Activated CD4-positive, alpha-beta memory T cell treated with anti-CD3 and anti-CD28 coated beads for 36 hours (primary cell): Measurements from ENCODE around the gene SGSM2. TPM values are rescaled to one million over a fixed set of nuclear protein-coding genes. Genes with fewer than 3 reads are reported as not detected.
A peak's percentile ranks its signal among the peaks of the same experiment; 100 is the strongest.

Experiments used
- CTCF ChIA-PET: fragments of 350-600 bp; sonication (Branson Sonifier 250); formaldehyde crosslinking; loops from one replicate; lab custom pipeline; 2021; ENCODE audit warnings: antibody characterized with exemption, inconsistent platforms; lab: Charles Lee
- POLR2A ChIA-PET: fragments of 350-600 bp; sonication (Branson Sonifier 250); formaldehyde crosslinking; loops from one replicate; lab custom pipeline; 2021; ENCODE audit warnings: antibody characterized with exemption; lab: Charles Lee
- DNase-seq: peaks from one replicate; pipeline ENCODE4 v3.0.0-alpha.2; 2020
- H3K27ac Mint-ChIP-seq: one replicate; pipeline ENCODE4 v1.8.0; 2021; ENCODE audit warnings: mixed read lengths
- H3K27me3 Mint-ChIP-seq: one replicate; pipeline ENCODE4 v1.8.0; 2021; ENCODE audit warnings: mixed read lengths
- H3K36me3 Mint-ChIP-seq: one replicate; pipeline ENCODE4 v1.8.0; 2021; ENCODE audit warnings: mixed read lengths
- H3K4me1 Mint-ChIP-seq: one replicate; pipeline ENCODE4 v1.8.0; 2021; ENCODE audit warnings: low read depth, mixed read lengths
- H3K4me3 Mint-ChIP-seq: one replicate; pipeline ENCODE4 v1.8.0; 2021; ENCODE audit warnings: mild to moderate bottlenecking, mixed read lengths
- H3K9me3 Mint-ChIP-seq: one replicate; pipeline ENCODE4 v1.8.0; 2021; ENCODE audit warnings: mixed read lengths
- intact Hi-C: fragments of 100-400 bp; cut with micrococcal nuclease; formaldehyde crosslinking; loops from one replicate; pipeline ENCODE4 v1.15.1; 2023
- total RNA-seq, 2 experiments: library from RNA; stranded (reverse); gene quantifications; one replicate each; pipeline ENCODE4 v1.2.3, GENCODE V29; 2021

Gene SGSM2
- total RNA-seq, 2 experiments from 2014 or later, result 32.7 to 33.4 TPM

DNA sequence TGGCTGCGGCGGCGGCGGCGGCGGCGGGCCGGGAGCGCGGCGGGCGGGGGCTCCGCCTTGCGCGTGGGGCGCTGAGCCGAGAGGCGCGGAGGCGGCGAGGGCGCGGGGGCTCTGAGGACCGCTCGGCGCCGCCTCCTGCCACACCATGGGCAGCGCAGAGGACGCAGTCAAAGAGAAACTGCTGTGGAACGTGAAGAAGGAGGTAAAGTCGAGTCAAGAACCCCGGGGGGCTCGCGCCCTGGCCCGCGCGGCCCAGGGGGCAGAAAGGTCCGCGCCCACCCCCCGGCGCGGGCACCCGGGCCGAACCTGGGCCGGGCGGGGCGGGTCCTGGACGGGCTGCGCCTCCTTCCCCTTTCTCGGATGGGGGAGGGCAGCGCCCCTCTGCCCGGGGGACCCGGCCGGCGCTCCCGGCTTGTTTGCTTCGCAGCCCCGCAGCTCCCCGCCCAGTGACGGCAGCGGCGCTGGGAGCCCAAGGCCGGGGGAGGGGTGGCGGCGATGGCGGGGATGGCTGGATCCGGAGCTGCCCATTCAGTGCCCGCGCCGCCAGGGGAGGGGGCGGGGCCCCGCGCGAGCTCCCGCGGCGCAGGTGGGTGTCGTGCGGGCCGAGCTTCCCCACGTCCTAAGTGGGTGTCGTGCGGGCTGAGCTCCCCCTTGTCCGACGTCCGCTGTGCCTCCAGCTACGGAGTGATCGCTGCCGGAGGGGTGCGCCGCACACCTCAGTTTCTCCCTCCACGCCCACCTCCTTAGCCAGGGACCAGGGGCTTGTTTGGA, 428 bp downstream of the SGSM2 start:
- Mint-ChIP-seq H3K4me3 (peak overlapping the region; percentile 100), H3K27me3 (no peaks in the 10 kb centered on the region), H3K4me1 (peaks cover 14% of the 10 kb centered on the region), H3K36me3 (peaks cover 11% of the 10 kb centered on the region), H3K27ac (no peak overlapping the region), H3K9me3 (no peaks in the 10 kb centered on the region)
- ChIA-PET POLR2A (interaction anchor here (0.9 to 3.1 kb wide), 4 partner anchors 10 to 62 kb away, joined by 3 to 24 read pairs (median 8); partner anchors contain the start of genes SMG6 and SRR), CTCF (interaction anchor here (0.8 to 2.6 kb wide), 10 partner anchors 14 to 689 kb away, joined by 3 to 8 read pairs (median 3); no protein-coding TSS in a partner anchor)
- peak; percentile 69 for DNase-seq
- intact Hi-C loops, result loop anchor here (2.0 to 5.0 kb wide), 4 partner anchors 33 to 285 kb away; partner anchors contain the start of gene MNT

DNA sequence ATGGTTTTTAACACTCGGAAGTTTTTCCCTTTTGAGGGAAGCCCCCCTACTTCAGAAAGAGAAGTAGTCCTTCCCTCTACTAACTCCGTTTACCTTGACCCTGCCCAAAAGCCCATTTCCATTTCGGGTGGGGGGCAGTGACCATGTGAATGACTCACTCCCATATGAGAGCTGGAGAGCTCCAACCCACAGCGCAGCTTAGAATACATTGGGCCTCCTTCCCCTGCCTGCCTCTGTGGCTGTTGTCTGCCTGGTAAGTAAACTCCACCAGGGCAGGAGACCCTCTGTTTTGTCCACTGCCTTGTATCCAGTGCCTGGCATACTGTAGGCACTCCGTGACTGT, 985 bp downstream of the SGSM2 start:
- Mint-ChIP-seq H3K9me3 (no peaks in the 10 kb centered on the region), H3K4me3 (peak overlapping the region; percentile 72), H3K4me1 (peaks cover 18% of the 10 kb centered on the region), H3K36me3 (peaks cover 11% of the 10 kb centered on the region), H3K27me3 (no peaks in the 10 kb centered on the region), H3K27ac (no peak overlapping the region)
- ChIA-PET POLR2A (no interaction called here), CTCF (interaction anchor here (0.8 to 2.6 kb wide), 9 partner anchors 14 to 689 kb away, joined by 3 to 8 read pairs (median 3); no protein-coding TSS in a partner anchor)
- intact Hi-C loops, result loop anchor here (5.0 kb wide), 2 partner anchors 54 to 286 kb away; no protein-coding TSS in a partner anchor
- DNase-seq, result no peak

- DNase-seq, result peak; percentile 77
- Mint-ChIP-seq H3K27ac (peak overlapping the region; percentile 11), H3K36me3 (no peaks in the 10 kb centered on the region), H3K4me1 (peaks cover 10% of the 10 kb centered on the region), H3K4me3 (no peak overlapping the region), H3K9me3 (no peaks in the 10 kb centered on the region), H3K27me3 (no peaks in the 10 kb centered on the region)
- intact Hi-C loops, result no loop called here
- ChIA-PET CTCF (no interaction called here), POLR2A (no interaction called here)
Observed at GRCh38 chr17:2343421-2343820, 6.1 kb downstream of the SGSM2 start.

GRCh38 chr17:2344528-2344927, 7.2 kb downstream of the SGSM2 start:
- no peaks in the 10 kb centered on the region for H3K36me3 Mint-ChIP-seq
- H3K4me3 Mint-ChIP-seq, result no peak overlapping the region
- no peaks in the 10 kb centered on the region for H3K27me3 Mint-ChIP-seq
- ChIA-PET CTCF (no interaction called here), POLR2A (no interaction called here)
- intact Hi-C loops, result no loop called here
- H3K9me3 Mint-ChIP-seq, result no peaks in the 10 kb centered on the region
- H3K4me1 Mint-ChIP-seq, result peaks cover 8% of the 10 kb centered on the region
- no peak for DNase-seq
- no peak overlapping the region for H3K27ac Mint-ChIP-seq

- DNase-seq, result no peak
- Mint-ChIP-seq H3K4me3 (no peak overlapping the region), H3K4me1 (peaks cover 8% of the 10 kb centered on the region), H3K27ac (no peak overlapping the region), H3K9me3 (no peaks in the 10 kb centered on the region), H3K27me3 (no peaks in the 10 kb centered on the region), H3K36me3 (no peaks in the 10 kb centered on the region)
- intact Hi-C loops, result no loop called here
- ChIA-PET POLR2A (interaction anchor here (0.5 kb wide), 1 partner anchor 42 kb away, joined by 3 read pairs; no protein-coding TSS in a partner anchor), CTCF (interaction anchor here (1.5 kb wide), 1 partner anchor 36 kb away, joined by 6 read pairs; no protein-coding TSS in a partner anchor)
Observed at GRCh38 chr17:2346475-2346874, 9.2 kb downstream of the SGSM2 start.

- intact Hi-C loops, result no loop called here
- CTCF ChIA-PET, result no interaction called here
- POLR2A ChIA-PET, result no interaction called here
Observed at GRCh38 chr17:2347805-2348685, 10.7 kb downstream of the SGSM2 start.

DNA sequence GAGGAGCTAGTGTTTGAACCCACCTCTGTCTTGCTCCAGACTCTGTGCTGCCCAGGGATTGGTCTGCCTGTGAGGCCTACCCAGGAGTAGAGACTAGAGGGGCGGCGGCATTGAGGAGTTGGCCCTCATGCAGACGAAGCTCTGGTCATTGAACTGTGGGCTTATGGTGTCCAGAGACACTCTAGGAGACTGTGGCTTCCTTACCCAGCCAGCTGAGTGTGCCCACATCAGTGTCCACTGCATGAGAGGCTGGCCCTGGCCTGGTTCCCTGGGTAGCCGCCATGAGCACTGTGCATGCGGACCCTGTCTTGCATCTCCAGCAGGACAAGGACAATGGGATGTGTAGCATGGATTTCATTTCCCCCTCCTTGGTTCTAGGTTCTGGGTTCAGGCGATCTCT, 14.0 kb downstream of the SGSM2 start:
- CTCF ChIA-PET, result interaction anchor here (0.6 to 3.0 kb wide), 6 partner anchors 15 to 513 kb away, joined by 3 to 15 read pairs (median 4); partner anchors contain the start of gene TSR1
- no peaks in the 10 kb centered on the region for H3K36me3 Mint-ChIP-seq
- H3K4me1 Mint-ChIP-seq, result peaks cover 17% of the 10 kb centered on the region
- H3K27me3 Mint-ChIP-seq, result no peaks in the 10 kb centered on the region
- intact Hi-C loops, result loop anchor here (5.0 kb wide), 3 partner anchors 49 to 294 kb away; partner anchors contain the start of genes HIC1, MNT, SMG6 and SRR
- DNase-seq, result no peak
- H3K27ac Mint-ChIP-seq, result no peak overlapping the region
- no peak overlapping the region for H3K4me3 Mint-ChIP-seq
- no peaks in the 10 kb centered on the region for H3K9me3 Mint-ChIP-seq
- POLR2A ChIA-PET, result no interaction called here

More at GRCh38 chr17:2347805-2348685, 10.7 kb downstream of the SGSM2 start:
- Mint-ChIP-seq H3K4me1 (peaks cover 8% of the 10 kb centered on the region), H3K36me3 (no peaks in the 10 kb centered on the region), H3K4me3 (no peak overlapping the region), H3K9me3 (no peaks in the 10 kb centered on the region), H3K27me3 (no peaks in the 10 kb centered on the region), H3K27ac (no peak overlapping the region)
- DNase-seq, result no peak

DNA sequence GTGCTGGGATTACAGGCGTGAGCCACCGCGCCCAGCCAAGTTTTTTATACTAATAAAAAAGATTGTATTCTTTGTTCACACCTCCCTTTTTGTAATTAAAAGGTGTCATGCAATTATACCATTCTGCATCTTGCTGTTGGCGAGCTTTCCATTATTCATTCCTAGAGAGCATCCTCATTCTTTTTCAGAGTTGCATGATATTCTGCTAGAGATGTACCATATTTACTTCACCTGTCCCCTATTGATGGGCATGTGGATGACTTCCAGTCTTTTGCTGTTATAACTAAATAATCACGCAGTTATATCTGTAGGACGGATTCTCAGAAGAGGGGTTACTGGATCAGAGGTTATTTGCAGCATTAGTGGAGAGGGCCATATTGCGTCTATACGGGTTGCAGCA, 17.0 kb downstream of the SGSM2 start:
- CTCF ChIA-PET, result interaction anchor here (1.0 to 2.7 kb wide), 7 partner anchors 28 to 298 kb away, joined by 3 to 11 read pairs (median 7); partner anchors contain the start of genes SMG6 and SRR
- Mint-ChIP-seq H3K4me1 (peaks cover 17% of the 10 kb centered on the region), H3K4me3 (no peak overlapping the region), H3K9me3 (no peaks in the 10 kb centered on the region), H3K27me3 (no peaks in the 10 kb centered on the region), H3K27ac (no peak overlapping the region), H3K36me3 (no peaks in the 10 kb centered on the region)
- intact Hi-C loops, result loop anchor here (5.0 kb wide), 3 partner anchors 48 to 297 kb away; partner anchors contain the start of genes HIC1, MNT, SMG6 and SRR
- POLR2A ChIA-PET, result interaction anchor here (0.7 kb wide), 1 partner anchor 105 kb away, joined by 3 read pairs; no protein-coding TSS in a partner anchor
- DNase-seq, result no peak

GRCh38 chr17:2357237-2357636, 19.9 kb downstream of the SGSM2 start:
- peaks cover 17% of the 10 kb centered on the region for H3K4me1 Mint-ChIP-seq
- H3K27me3 Mint-ChIP-seq, result no peaks in the 10 kb centered on the region
- H3K27ac Mint-ChIP-seq, result no peak overlapping the region
- no peaks in the 10 kb centered on the region for H3K9me3 Mint-ChIP-seq
- ChIA-PET CTCF (interaction anchor here (0.6 to 1.9 kb wide), 2 partner anchors 54 to 59 kb away, joined by 3 to 6 read pairs; no protein-coding TSS in a partner anchor), POLR2A (no interaction called here)
- no peak overlapping the region for H3K4me3 Mint-ChIP-seq
- intact Hi-C loops, result no loop called here
- H3K36me3 Mint-ChIP-seq, result no peaks in the 10 kb centered on the region
- DNase-seq, result no peak

- intact Hi-C loops, result no loop called here
- ChIA-PET POLR2A (no interaction called here), CTCF (interaction anchor here (0.6 to 1.9 kb wide), 2 partner anchors 53 to 58 kb away, joined by 3 to 6 read pairs; no protein-coding TSS in a partner anchor)
- H3K4me1 Mint-ChIP-seq, result peaks cover 15% of the 10 kb centered on the region
- H3K27me3 Mint-ChIP-seq, result no peaks in the 10 kb centered on the region
- H3K27ac Mint-ChIP-seq, result no peak overlapping the region
- peaks cover 2% of the 10 kb centered on the region for H3K36me3 Mint-ChIP-seq
- no peaks in the 10 kb centered on the region for H3K9me3 Mint-ChIP-seq
- no peak overlapping the region for H3K4me3 Mint-ChIP-seq
- DNase-seq, result no peak
Observed at GRCh38 chr17:2357931-2358434, 20.7 kb downstream of the SGSM2 start.

DNA sequence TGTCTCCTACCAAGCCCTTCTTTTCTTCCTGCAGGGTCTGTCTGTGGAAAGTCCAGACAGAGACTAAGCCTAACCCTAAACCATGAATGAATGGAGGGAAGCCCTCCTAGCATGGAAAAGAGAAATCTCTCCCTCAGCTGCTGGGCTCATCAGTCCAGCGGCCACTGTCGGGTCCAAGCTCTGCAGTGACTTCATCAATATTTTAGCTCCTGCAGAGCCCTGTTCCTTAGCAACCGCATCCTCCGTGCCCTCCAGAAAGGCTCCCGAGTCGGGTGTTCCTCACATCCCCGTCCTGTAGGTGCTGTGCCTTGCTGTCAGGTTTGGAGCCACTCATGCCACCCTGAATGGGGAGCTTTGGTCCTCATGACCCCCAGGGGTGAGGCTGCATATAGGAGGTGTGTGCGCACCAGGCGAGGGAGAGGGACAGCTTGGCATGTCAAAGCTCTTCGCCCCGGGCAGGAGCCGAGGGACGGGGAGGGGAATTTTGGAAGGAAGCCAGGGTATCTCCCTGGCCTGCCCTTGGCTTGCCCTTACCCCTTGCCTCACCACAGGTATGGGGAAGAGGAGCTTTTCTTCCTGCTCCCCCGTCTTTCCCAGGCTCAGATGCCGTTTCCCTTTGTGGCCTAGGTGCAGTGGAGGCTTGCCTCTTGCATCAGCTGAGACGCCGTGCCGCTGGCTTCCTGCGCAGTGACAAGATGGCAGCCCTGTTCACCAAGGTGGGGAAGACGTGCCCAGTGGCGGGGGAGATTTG, 23.9 kb downstream of the SGSM2 start:
- no peaks in the 10 kb centered on the region for H3K9me3 Mint-ChIP-seq
- H3K4me1 Mint-ChIP-seq, result no peaks in the 10 kb centered on the region
- peaks cover 2% of the 10 kb centered on the region for H3K36me3 Mint-ChIP-seq
- H3K27me3 Mint-ChIP-seq, result no peaks in the 10 kb centered on the region
- CTCF ChIA-PET, result interaction anchor here (1.2 to 2.6 kb wide), 3 partner anchors 8 to 55 kb away, joined by 5 to 12 read pairs (median 8); no protein-coding TSS in a partner anchor
- POLR2A ChIA-PET, result no interaction called here
- H3K27ac Mint-ChIP-seq, result no peak overlapping the region
- DNase-seq, result no peak
- H3K4me3 Mint-ChIP-seq, result no peak overlapping the region
- intact Hi-C loops, result no loop called here
